ENCODE measurements around the gene LIN28B.
"Not testable (repeated sequence)": the region's sequence is repeated elsewhere in the genome, so short reads cannot be mapped to it uniquely, and the experiment has no call there.

GRCh38 chr6:104993576-104993975 is 36.7 kb downstream of the LIN28B start:
- not testable (repeated sequence) for TF ChIP-seq SMC3 (IDR thresholded peaks at IDR 0.05); NFE2L2 (conservative IDR thresholded peaks at IDR 0.05; ENCODE audit: low read length); CTCF (IDR thresholded peaks at IDR 0.05); JUN (IDR thresholded peaks at IDR 0.05)
- TF ChIP-seq, protein P1, sequence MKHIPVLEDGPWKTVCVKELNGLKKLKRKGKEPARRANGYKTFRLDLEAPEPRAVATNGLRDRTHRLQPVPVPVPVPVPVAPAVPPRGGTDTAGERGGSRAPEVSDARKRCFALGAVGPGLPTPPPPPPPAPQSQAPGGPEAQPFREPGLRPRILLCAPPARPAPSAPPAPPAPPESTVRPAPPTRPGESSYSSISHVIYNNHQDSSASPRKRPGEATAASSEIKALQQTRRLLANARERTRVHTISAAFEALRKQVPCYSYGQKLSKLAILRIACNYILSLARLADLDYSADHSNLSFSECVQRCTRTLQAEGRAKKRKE (CRISPR knock-in tag; IDR thresholded peaks at IDR 0.05; ENCODE audit: low read depth) = not testable (repeated sequence)
- TF ChIP-seq, protein P2, sequence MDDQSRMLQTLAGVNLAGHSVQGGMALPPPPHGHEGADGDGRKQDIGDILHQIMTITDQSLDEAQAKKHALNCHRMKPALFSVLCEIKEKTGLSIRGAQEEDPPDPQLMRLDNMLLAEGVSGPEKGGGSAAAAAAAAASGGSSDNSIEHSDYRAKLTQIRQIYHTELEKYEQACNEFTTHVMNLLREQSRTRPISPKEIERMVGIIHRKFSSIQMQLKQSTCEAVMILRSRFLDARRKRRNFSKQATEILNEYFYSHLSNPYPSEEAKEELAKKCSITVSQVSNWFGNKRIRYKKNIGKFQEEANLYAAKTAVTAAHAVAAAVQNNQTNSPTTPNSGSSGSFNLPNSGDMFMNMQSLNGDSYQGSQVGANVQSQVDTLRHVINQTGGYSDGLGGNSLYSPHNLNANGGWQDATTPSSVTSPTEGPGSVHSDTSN (IDR thresholded peaks at IDR 0.05) = not testable (repeated sequence)
